ENCODE measurements around the gene STRA8.
"Not testable (repeated sequence)": the region's sequence is repeated elsewhere in the genome, so short reads cannot be mapped to it uniquely, and the experiment has no call there.

DNA sequence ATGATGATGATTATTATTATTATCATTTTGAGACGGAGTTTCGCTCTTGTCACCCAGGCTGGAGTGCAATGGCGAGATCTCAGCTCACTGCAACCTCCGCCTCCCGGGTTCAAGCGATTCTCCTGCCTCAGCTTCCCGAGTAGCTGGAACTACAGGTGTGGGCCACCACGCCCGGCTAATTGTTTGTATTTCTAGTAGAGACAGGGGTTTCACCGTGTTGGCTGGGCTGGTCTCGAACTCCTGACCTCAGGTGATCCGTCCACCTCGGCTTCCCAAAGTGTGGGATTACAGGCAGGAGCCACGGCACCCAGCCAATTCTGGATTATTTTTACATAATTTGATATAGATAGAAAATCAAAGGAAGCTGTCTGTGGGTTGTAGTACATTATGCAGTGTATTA lies 457 bp downstream of the STRA8 start:
- not testable (repeated sequence) for TF ChIP-seq POLR2A (IDR thresholded peaks at IDR 0.05; ENCODE audit: extremely low read depth, insufficient read length); MYC (IDR thresholded peaks at IDR 0.05; ENCODE audit: low read depth, low read length)
- TF ChIP-seq, protein P1, sequence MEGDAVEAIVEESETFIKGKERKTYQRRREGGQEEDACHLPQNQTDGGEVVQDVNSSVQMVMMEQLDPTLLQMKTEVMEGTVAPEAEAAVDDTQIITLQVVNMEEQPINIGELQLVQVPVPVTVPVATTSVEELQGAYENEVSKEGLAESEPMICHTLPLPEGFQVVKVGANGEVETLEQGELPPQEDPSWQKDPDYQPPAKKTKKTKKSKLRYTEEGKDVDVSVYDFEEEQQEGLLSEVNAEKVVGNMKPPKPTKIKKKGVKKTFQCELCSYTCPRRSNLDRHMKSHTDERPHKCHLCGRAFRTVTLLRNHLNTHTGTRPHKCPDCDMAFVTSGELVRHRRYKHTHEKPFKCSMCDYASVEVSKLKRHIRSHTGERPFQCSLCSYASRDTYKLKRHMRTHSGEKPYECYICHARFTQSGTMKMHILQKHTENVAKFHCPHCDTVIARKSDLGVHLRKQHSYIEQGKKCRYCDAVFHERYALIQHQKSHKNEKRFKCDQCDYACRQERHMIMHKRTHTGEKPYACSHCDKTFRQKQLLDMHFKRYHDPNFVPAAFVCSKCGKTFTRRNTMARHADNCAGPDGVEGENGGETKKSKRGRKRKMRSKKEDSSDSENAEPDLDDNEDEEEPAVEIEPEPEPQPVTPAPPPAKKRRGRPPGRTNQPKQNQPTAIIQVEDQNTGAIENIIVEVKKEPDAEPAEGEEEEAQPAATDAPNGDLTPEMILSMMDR (IDR thresholded peaks at IDR 0.05; ENCODE audit: low read depth, low read length) = not testable (repeated sequence)
- TF ChIP-seq, protein P2, sequence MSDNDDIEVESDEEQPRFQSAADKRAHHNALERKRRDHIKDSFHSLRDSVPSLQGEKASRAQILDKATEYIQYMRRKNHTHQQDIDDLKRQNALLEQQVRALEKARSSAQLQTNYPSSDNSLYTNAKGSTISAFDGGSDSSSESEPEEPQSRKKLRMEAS (IDR thresholded peaks at IDR 0.05; ENCODE audit: low read depth, low read length) = not testable (repeated sequence)
